GM12865 (cell line): Measurements from ENCODE around the gene TCF20.

Source experiments
- DNase-seq: peaks from one replicate; pipeline ENCODE4 v3.0.0; 2010; ENCODE audit warnings: low read depth
- H3K4me3 ChIP-seq: 2 replicates; pipeline ENCODE4 v1.5.1; 2011; ENCODE audit warnings: mild to moderate bottlenecking, low read depth, low read length, control low read depth
- CTCF ChIP-seq: IDR thresholded peaks from 2 replicates; pipeline ENCODE4 v1.5.1; 2011; ENCODE audit warnings: low read length, control low read depth, low read depth, inconsistent platforms; ENCODE audit not compliant: insufficient read depth; ENCODE audit errors: missing control alignments

The TCF20 gene

GRCh38 chr22:42294034-42294985 is 23.9 kb upstream of the TCF20 start:
- no peak overlapping the region for H3K4me3 ChIP-seq
- TF ChIP-seq CTCF = no peak
- DNase-seq = no peak

- no peak for TF ChIP-seq CTCF
- no peak for DNase-seq
- H3K4me3 ChIP-seq = no peak overlapping the region
These were observed 22.5 kb upstream of the TCF20 start for GRCh38 chr22:42292732-42293520.

GRCh38 chr22:42291287-42291686 is 20.8 kb upstream of the TCF20 start:
- TF ChIP-seq CTCF = no peak
- no peak for DNase-seq
- H3K4me3 ChIP-seq = no peak overlapping the region

GRCh38 chr22:42289671-42290541 is 19.5 kb upstream of the TCF20 start:
- no peak for TF ChIP-seq CTCF
- no peak overlapping the region for H3K4me3 ChIP-seq
- DNase-seq = no peak

GRCh38 chr22:42288791-42289190 is 18.3 kb upstream of the TCF20 start:
- no peak for TF ChIP-seq CTCF
- H3K4me3 ChIP-seq = no peak overlapping the region
- no peak for DNase-seq

GRCh38 chr22:42287174-42287890 is 16.9 kb upstream of the TCF20 start:
- no peak for TF ChIP-seq CTCF
- no peak for DNase-seq

More at GRCh38 chr22:42287174-42287890, 16.9 kb upstream of the TCF20 start:
- no peak overlapping the region for H3K4me3 ChIP-seq
